AG04449 (cell line): Measurements from ENCODE around the gene ORM1.
"Not testable (repeated sequence)": the region's sequence is repeated elsewhere in the genome, so short reads cannot be mapped to it uniquely, and the experiment has no call there.

Experiments
- CTCF ChIA-PET: fragments of 350-600 bp; formaldehyde crosslinking; extraction: SDS; loops from one replicate; lab custom pipeline; 2021; ENCODE audit warnings: antibody characterized with exemption; lab: Yijun Ruan, JAX
- POLR2A ChIA-PET: fragments of 400-600, 350-600 bp; formaldehyde crosslinking; extraction: SDS; loops from one replicate; lab custom pipeline; 2020; ENCODE audit warnings: antibody characterized with exemption, inconsistent platforms; lab: Yijun Ruan, JAX
- DNase-seq: peaks from one replicate; pipeline ENCODE4 v3.0.0-alpha.2; 2010; ENCODE audit warnings: low read depth, low spot score
- H3K4me3 ChIP-seq: 2 replicates; pipeline ENCODE4 v1.5.1; 2011; ENCODE audit warnings: low read depth, mild to moderate bottlenecking, control low read depth, low read length
- CTCF ChIP-seq: IDR thresholded peaks from one replicate; pipeline ENCODE4 v1.5.1; 2011; ENCODE audit warnings: mild to moderate bottlenecking, moderate library complexity, low read length, control low read depth, inconsistent platforms; ENCODE audit not compliant: insufficient read depth; ENCODE audit errors: missing control alignments

Gene ORM1

GRCh38 chr9:114322831-114323531 lies at the start of gene ORM1:
TSS of gene ORM1 (plus strand) at chr9:114323098. CDS start at chr9:114323134, 36 bp downstream.
- DNase-seq, H3K4me3 ChIP-seq, POLR2A ChIA-PET, CTCF ChIA-PET: not testable (repeated sequence)

- H3K4me3 ChIP-seq: no peak overlapping the region
- ChIA-PET CTCF (interaction anchor here (1.1 to 9.4 kb wide), 6 partner anchors 12 to 191 kb away, joined by 4 to 90 read pairs (median 10); partner anchors contain the start of gene COL27A1), POLR2A (no interaction called here)
- TF ChIP-seq CTCF: no peak
- no peak for DNase-seq
These were observed 49.4 kb upstream of the ORM1 start for GRCh38 chr9:114273461-114273881.

GRCh38 chr9:114274217-114274616 lies 48.7 kb upstream of the ORM1 start:
- no peak for DNase-seq
- no peak overlapping the region for H3K4me3 ChIP-seq
- ChIA-PET CTCF (interaction anchor here (0.6 to 9.4 kb wide), 10 partner anchors 9 to 192 kb away, joined by 3 to 90 read pairs (median 6); partner anchors contain the start of gene COL27A1), POLR2A (no interaction called here)
- TF ChIP-seq CTCF: no peak

- TF ChIP-seq CTCF: no peak
- DNase-seq: no peak
- CTCF ChIA-PET: interaction anchor here (0.8 to 9.4 kb wide), 9 partner anchors 10 to 193 kb away, joined by 3 to 90 read pairs (median 9); partner anchors contain the start of gene COL27A1
- POLR2A ChIA-PET: no interaction called here
- H3K4me3 ChIP-seq: no peak overlapping the region
These were observed 47.5 kb upstream of the ORM1 start for GRCh38 chr9:114275246-114276004.

GRCh38 chr9:114276908-114277821 lies 45.7 kb upstream of the ORM1 start:
- POLR2A ChIA-PET: interaction anchor here (0.7 kb wide), 1 partner anchor 51 kb away, joined by 4 read pairs; no protein-coding TSS in a partner anchor
- peak; percentile 91 for DNase-seq
- TF ChIP-seq CTCF: no peak
- no peak overlapping the region for H3K4me3 ChIP-seq
- CTCF ChIA-PET: interaction anchor here (1.3 to 3.1 kb wide), 4 partner anchors 14 to 194 kb away, joined by 5 to 9 read pairs (median 6); partner anchors contain the start of gene COL27A1

- DNase-seq: no peak
- POLR2A ChIA-PET: no interaction called here
- no peak overlapping the region for H3K4me3 ChIP-seq
- TF ChIP-seq CTCF: no peak
- CTCF ChIA-PET: interaction anchor here (2.5 to 5.0 kb wide), 3 partner anchors 13 to 170 kb away, joined by 7 to 50 read pairs (median 21); partner anchors contain the start of gene COL27A1
These were observed 44.5 kb upstream of the ORM1 start for GRCh38 chr9:114278356-114278755.
